ENCODE results near the gene CNTNAP2. TPM values are rescaled to one million over a fixed set of nuclear protein-coding genes. Genes with fewer than 3 reads are reported as not detected.

CNTNAP2 gene
- total and polyA plus RNA-seq, 2 of the 4 experiments (the other 2 are of a cell fraction), result not detected

GRCh38 chr7:146831875-146832274 is 715.3 kb downstream of the CNTNAP2 start:
- H4K20me1 ChIP-seq (ENCODE audit: insufficient read depth, low read length), result no peaks in the 10 kb centered on the region
- no peak overlapping the region for H3K56ac ChIP-seq (ENCODE audit: extremely low read depth, insufficient read depth, low read length)
- no peak overlapping the region for H2AFZ ChIP-seq (replicated peaks; ENCODE audit: low read length, poor library complexity)
- intact Hi-C loops (cut with micrococcal nuclease) (no loop called here), in situ Hi-C loops (cut with MboI; ENCODE audit: low sequenced_read_pairs) (no loop called here), dilution Hi-C loops (cut with HindIII; ENCODE audit: low sequenced_read_pairs, unreplicated experiment) (no loop called here)
- peaks cover 1% of the 10 kb centered on the region; the same call in 1 of the 2 replicates for H3K9me3 ChIP-seq (ENCODE audit: control insufficient read depth, insufficient read depth, low read length)
- no peak overlapping the region for H3K18ac ChIP-seq (ENCODE audit: low read depth, low read length)
- no peak overlapping the region for H2BK120ac ChIP-seq (ENCODE audit: low read depth, low read length)
- H3K4me2 ChIP-seq (ENCODE audit: low read depth, low read length), result no peak overlapping the region
- no peak overlapping the region for H3K9ac ChIP-seq (ENCODE audit: low read depth, low read length)
- H2BK5ac ChIP-seq (ENCODE audit: low read depth, low read length, poor library complexity, severe bottlenecking), result no peak overlapping the region
- CTCF ChIA-PET, result no interaction called here
- H2AK5ac ChIP-seq (ENCODE audit: low read depth, low read length), result no peak overlapping the region
- BruUV-seq (replicated peaks), result no TSS peak
- WGBS, 2 experiments (ENCODE audit: extremely low coverage in 2 of 2, insufficient read length in 1 of 2), result no CpG with 5 or more reads among the region's 2 CpGs
- POLR2A ChIA-PET (ENCODE audit: unreplicated experiment), result no interaction called here
- no peaks in the 10 kb centered on the region for H3K9me1 ChIP-seq (ENCODE audit: insufficient read depth, low read length)
- H3K14ac ChIP-seq (replicated peaks; ENCODE audit: low read depth, low read length), result no peak overlapping the region
- H3K4me1 ChIP-seq (ENCODE audit: control insufficient read depth, insufficient read depth, low read length), result no peaks in the 10 kb centered on the region
- DNase-seq (no peak), ATAC-seq (ENCODE audit: low read depth) (no peak)
- H3K36me3 ChIP-seq (ENCODE audit: control insufficient read depth, insufficient read depth, low read length), result no peaks in the 10 kb centered on the region
- TF ChIP-seq BHLHE40 (IDR thresholded peaks at IDR 0.05; ENCODE audit: low read depth, low read length), result no peak
- H3K27me3 ChIP-seq (ENCODE audit: control insufficient read depth, insufficient read depth, low read length), result no peaks in the 10 kb centered on the region
- H3K4me3 ChIP-seq (ENCODE audit: insufficient read depth, low read depth, low read length), result no peak overlapping the region
- no peak overlapping the region for H3K4ac ChIP-seq (ENCODE audit: low read depth, low read length)
- H3K23ac ChIP-seq (ENCODE audit: low read depth, low read length), result no peak overlapping the region
- H3K79me1 ChIP-seq (ENCODE audit: low read depth in 1 of 2, low read length in 2 of 2), result no peaks in the 10 kb centered on the region
- H2BK15ac ChIP-seq (ENCODE audit: low read depth, low read length), result no peak overlapping the region
- H2AK9ac ChIP-seq (replicated peaks; ENCODE audit: low read depth, low read length, poor library complexity), result no peak overlapping the region
- no peak overlapping the region for H2BK20ac ChIP-seq (ENCODE audit: low read depth, low read length)
- H3K27ac ChIP-seq (ENCODE audit: insufficient read depth, low read length), result no peak overlapping the region
- no peak overlapping the region for H4K5ac ChIP-seq (ENCODE audit: low read depth, low read length)
- no peak overlapping the region for H4K91ac ChIP-seq (ENCODE audit: insufficient read depth, low read depth, low read length)
- H4K8ac ChIP-seq (ENCODE audit: low read depth in 2 of 2, low read length in 2 of 2), result no peak overlapping the region
